ENCODE data around the gene KCTD12.
A peak's percentile ranks its signal among the peaks of the same experiment; 100 is the strongest.

Gene KCTD12

DNA sequence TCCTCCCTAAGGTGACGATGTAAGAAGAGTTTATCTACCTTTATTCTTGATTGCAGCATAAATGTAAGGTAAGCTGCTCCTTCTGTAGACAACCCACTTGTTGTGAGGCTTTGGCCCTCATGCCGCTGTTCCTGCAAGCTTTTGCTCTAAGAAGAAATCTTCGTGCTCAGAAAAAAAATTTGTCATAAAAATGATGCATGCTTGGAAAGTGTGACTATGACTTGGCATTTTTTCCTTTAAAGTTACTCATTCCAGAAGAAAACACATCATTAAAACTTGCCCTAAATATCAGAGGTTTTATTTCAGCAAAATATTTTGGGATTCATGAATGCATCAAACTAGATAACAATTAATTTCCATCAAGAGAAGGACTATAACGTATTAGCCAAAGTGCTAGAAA is 39.8 kb downstream of the KCTD12 start:
- TF ChIP-seq ZFX (IDR thresholded peaks at IDR 0.05): no peak
- TF ChIP-seq, protein P1, sequence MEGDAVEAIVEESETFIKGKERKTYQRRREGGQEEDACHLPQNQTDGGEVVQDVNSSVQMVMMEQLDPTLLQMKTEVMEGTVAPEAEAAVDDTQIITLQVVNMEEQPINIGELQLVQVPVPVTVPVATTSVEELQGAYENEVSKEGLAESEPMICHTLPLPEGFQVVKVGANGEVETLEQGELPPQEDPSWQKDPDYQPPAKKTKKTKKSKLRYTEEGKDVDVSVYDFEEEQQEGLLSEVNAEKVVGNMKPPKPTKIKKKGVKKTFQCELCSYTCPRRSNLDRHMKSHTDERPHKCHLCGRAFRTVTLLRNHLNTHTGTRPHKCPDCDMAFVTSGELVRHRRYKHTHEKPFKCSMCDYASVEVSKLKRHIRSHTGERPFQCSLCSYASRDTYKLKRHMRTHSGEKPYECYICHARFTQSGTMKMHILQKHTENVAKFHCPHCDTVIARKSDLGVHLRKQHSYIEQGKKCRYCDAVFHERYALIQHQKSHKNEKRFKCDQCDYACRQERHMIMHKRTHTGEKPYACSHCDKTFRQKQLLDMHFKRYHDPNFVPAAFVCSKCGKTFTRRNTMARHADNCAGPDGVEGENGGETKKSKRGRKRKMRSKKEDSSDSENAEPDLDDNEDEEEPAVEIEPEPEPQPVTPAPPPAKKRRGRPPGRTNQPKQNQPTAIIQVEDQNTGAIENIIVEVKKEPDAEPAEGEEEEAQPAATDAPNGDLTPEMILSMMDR (conservative IDR thresholded peaks at IDR 0.05): no peak
- H3K27ac ChIP-seq: no peak overlapping the region

DNA sequence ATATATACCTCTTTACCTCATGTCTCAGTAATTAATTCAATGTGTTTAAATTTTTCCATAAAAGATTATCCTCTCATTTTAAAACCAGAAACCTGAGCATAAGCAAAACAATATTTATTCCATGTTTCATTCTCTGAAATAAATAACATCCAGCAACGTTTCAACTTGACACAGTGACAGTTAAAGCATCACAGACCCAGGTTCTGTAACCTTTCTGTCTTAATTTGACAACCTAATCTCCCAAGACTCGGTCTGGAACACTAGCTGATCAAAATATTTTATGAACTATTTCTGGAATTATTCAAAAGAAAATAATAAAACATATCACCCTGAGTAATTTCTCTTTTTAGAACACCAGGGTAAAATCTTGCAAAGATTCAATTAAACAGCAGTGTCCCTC is 40.3 kb downstream of the KCTD12 start:
- no peak overlapping the region for H3K27ac ChIP-seq
- TF ChIP-seq ZFX (IDR thresholded peaks at IDR 0.05): no peak
- TF ChIP-seq, protein P1 (conservative IDR thresholded peaks at IDR 0.05): no peak

DNA sequence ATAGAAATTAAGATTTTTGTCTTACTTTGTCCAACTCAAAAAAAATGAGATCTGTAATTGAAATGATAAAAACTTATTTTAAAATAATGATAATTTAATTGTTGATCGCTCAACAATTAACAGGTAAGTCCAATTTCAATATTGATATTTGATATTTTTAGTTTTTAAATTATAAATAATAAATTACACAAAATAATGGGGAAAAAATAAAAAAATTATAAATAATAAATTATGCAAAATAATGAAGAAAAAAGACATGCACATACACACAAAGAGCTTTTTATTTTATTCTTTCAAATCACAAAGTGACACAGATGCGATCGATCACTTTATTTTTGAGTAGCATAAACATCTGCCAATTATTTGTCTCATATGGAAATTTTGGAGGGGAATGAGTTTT is 40.8 kb downstream of the KCTD12 start:
- H3K27ac ChIP-seq: no peak overlapping the region
- no peak for TF ChIP-seq ZFX (IDR thresholded peaks at IDR 0.05)
- TF ChIP-seq, protein P1 (conservative IDR thresholded peaks at IDR 0.05): no peak

DNA sequence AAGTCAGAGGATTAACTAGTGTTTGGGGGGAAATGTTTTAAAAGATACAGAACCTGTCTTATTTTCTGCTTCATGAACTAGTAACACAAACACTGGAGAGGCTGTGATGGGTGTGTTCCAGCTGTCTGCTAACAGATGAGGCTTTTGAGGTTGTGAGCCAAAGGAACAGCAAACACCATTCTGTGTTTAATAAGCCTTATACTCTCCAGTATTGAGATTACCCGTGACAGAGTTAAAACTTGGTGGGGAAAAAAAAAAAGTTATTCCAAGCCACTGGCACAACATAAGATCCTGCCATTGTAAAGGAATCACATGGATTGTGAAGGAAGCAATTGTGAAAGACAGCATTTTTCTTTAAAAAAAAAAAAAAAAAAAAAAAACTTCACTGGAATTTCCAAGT is 48.4 kb downstream of the KCTD12 start:
- TF ChIP-seq ZFX (IDR thresholded peaks at IDR 0.05): no peak
- TF ChIP-seq, protein P1 (conservative IDR thresholded peaks at IDR 0.05): no peak
- H3K27ac ChIP-seq: no peak overlapping the region

DNA sequence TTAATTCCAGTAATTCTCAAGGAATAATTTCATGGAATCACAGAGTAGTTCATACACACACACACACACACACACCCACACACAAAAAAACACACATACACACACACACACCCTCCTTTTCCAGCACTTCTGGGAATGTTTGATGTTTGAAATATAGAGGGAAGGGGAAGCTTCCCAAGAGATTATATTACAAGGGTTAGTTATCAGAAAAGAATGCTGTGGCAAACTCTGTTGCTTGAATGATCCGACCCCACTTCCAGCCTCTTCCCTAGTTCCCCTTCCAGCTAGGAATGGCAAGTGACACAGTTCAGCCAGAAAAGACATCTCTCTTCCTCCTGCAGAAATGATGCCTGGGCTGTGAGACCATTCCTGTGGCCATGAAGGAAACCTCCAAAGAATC is 49.9 kb downstream of the KCTD12 start:
- no peak for TF ChIP-seq ZFX (IDR thresholded peaks at IDR 0.05)
- no peak overlapping the region for H3K27ac ChIP-seq

DNA sequence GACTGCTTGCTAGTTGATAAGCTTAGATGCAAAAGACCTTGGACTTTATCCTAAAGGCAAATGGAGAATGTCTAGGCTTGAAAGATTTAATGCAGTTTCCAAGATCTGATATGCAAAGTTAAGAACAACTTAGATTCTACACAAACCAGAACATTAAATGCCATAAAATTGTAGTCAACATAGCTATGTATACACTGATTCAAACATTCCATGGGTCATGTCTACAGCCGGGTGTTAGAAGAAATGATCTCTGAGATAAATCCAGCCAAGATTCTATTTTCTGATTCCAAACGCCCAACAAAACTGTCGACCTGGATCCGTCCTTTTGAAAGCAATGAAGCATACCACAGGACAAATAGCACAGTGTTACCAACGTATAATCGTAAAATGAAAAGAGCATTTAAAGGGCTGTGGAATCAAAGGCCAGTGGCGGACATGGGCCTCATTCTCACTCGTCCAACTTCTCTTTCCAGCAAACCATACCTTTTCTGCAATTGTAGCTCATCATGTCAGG is 52.7 kb downstream of the KCTD12 start:
- no peak overlapping the region for H3K27ac ChIP-seq
- TF ChIP-seq ZFX (IDR thresholded peaks at IDR 0.05): no peak
- TF ChIP-seq, protein P1 (conservative IDR thresholded peaks at IDR 0.05): no peak

DNA sequence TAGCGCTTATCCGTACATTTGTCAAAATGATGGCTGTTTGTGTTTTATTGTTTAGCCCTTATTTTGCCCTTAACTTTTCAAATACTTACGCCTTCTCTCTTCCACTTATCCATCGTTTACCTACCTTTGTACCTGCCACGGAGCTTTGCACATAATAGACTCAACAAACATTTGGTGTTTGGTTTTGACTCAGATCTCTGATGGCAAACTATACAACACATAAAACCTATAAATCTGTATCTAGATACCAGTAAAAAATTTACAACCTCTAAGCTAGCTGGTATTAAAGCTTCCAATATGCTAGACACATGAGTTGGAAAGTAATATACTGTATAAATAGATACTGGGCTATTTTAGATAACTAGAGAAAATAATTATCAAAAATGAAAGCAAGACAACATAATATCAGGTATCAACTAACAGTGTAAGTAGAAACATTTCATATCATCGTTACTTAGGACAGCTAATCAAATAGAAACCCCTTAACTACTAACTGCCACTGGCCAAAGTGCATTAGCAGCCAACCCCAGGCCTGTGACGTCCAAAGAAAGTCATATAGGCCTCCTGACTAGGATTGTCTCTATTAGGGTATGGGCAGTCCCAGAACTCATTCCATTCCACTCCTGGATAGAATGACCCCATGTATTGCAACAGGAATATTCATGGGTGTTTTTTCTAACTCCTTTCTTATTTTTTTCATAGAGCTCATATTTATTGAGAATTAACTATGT is 53.8 kb downstream of the KCTD12 start:
- TF ChIP-seq ZFX (IDR thresholded peaks at IDR 0.05): no peak
- TF ChIP-seq, protein P1 (conservative IDR thresholded peaks at IDR 0.05): no peak

DNA sequence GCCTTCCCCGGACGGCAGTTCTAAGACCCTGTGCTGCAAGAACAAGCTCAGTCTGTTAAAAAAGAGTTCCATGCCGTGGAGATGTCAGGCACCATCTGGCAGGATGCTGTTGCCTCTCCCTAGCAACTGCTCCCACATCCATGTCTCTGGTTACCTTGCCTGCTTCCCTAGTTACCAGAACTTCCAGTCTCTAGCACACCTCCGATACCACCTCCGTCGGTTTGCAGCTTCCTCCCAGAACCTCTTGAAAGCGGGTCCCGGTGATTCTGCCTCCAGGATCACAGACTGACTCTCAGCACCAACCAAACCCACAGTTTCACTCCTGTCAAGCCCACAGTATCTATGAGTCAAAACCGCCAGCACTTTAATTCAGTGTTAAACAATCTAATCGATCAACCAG is 55.4 kb downstream of the KCTD12 start:
- TF ChIP-seq, protein P1 (conservative IDR thresholded peaks at IDR 0.05): no peak
- TF ChIP-seq ZFX (IDR thresholded peaks at IDR 0.05): no peak
- no peak overlapping the region for H3K27ac ChIP-seq

More for the DNA sequence above, 53.8 kb downstream of the KCTD12 start:
- 0 out of 2 replicates have a peak overlapping the region, but pooled peaks have one; percentile 36 for H3K27ac ChIP-seq
